Smooth muscle cell (in vitro differentiated cells): ENCODE results near the gene PRR16. TPM values are rescaled to one million over a fixed set of nuclear protein-coding genes. Genes with fewer than 3 reads are reported as not detected.

Source experiments
- DNase-seq: peaks from one replicate; lab custom pipeline; 2025; ENCODE audit not compliant: unreplicated experiment; lab: John Stamatoyannopoulos, UW
- H2AFZ ChIP-seq: fragments of 200-600 bp; sonication (generic); 2 replicates; pipeline ENCODE4 v1.6.0; 2016; ENCODE audit warnings: antibody characterized with exemption, low read depth, mild to moderate bottlenecking
- H3F3A ChIP-seq: fragments of 200-600 bp; sonication (generic); 2 replicates; pipeline ENCODE4 v1.6.0; 2017; ENCODE audit warnings: antibody characterized with exemption, low read depth
- H3K27ac ChIP-seq: fragments of 200-600 bp; sonication (generic); 2 replicates; pipeline ENCODE4 v1.5.1; 2016; ENCODE audit warnings: low read depth, mild to moderate bottlenecking
- H3K27me3 ChIP-seq: fragments of 200-600 bp; sonication (generic); 2 replicates; pipeline ENCODE4 v1.6.1; 2016; ENCODE audit warnings: low read depth, mild to moderate bottlenecking
- H3K36me3 ChIP-seq: fragments of 200-600 bp; sonication (generic); 2 replicates; pipeline ENCODE4 v1.5.1; 2016; ENCODE audit warnings: low read depth
- H3K4me1 ChIP-seq: fragments of 200-600 bp; sonication (generic); 2 replicates; pipeline ENCODE4 v1.5.1; 2016; ENCODE audit warnings: low read depth
- H3K4me2 ChIP-seq: fragments of 200-600 bp; sonication (generic); 2 replicates; pipeline ENCODE4 v1.6.0; 2016; ENCODE audit warnings: mild to moderate bottlenecking
- H3K4me3 ChIP-seq: fragments of 200-600 bp; sonication (generic); 2 replicates; pipeline ENCODE4 v1.5.1; 2016; ENCODE audit warnings: mild to moderate bottlenecking
- H3K79me2 ChIP-seq: fragments of 200-600 bp; sonication (generic); 2 replicates; pipeline ENCODE4 v1.6.0; 2016; ENCODE audit warnings: low read depth, mild to moderate bottlenecking
- H3K9ac ChIP-seq: fragments of 200-600 bp; sonication (generic); 2 replicates; pipeline ENCODE4 v1.6.0; 2016; ENCODE audit warnings: low read depth
- H3K9me3 ChIP-seq: fragments of 200-600 bp; sonication (generic); replicated peaks from 2 replicates; pipeline ENCODE4 v1.5.1; 2016; ENCODE audit warnings: low read depth
- H4K20me1 ChIP-seq: fragments of 200-600 bp; sonication (generic); 2 replicates; pipeline ENCODE4 v1.6.0; 2016; ENCODE audit warnings: low read depth
- WGBS: methylation state at CpG from one replicate; pipeline ENCODE4 v1.1.7; 2016; ENCODE audit warnings: low lambda C conversion rate; 5-methylcytosine and 5-hydroxymethylcytosine counted together
- polyA plus RNA-seq: library from polyadenylated mRNA; unstranded; fragments of >200 nt; fragmentation: Nextera tagmentation; extraction: Ambion mirVana; gene quantifications from 2 replicates; pipeline ENCODE4 v1.2.1, GENCODE V29; 2016
- total RNA-seq: library from RNA; depleted of rRNA; stranded (reverse); fragments of >200 nt; gene quantifications from 2 replicates; pipeline ENCODE4 v1.2.3, GENCODE V29; 2014
- TF ChIP-seq, protein P1 (sequence below): fragments of 200-600 bp; sonication (generic); IDR thresholded peaks from 2 replicates; pipeline ENCODE4 v1.5.1; 2017; ENCODE audit warnings: borderline replicate concordance, mild to moderate bottlenecking, antibody characterized with exemption; ENCODE audit not compliant: insufficient read depth, poor library complexity, severe bottlenecking

PRR16 gene
- total and polyA plus RNA-seq, 2 experiments from 2014 or later, result 6.7 to 13.2 TPM

DNA sequence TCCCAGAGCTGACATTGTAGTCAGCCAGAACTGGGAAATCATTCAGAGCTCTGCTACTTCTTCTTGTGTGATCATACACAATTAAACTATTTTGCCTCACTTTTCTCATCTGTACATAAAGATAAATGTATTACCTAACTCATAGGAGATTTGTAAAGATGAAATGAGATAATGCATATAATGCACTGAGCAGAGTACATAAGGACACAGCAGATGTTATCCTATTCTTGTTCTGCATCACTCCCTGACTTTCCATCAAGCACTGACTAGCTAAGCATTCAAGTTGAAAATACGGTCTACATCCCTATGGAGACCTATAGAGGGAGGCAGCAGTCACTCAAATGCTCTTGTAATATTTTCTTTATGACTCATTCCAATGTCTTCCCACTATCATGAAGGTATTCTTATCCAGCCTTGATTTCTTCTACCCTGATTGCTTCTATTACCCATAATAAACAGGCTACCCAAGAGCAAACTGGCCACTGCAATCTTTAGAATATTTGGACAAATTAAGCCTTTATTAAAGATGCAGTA, 16.3 kb upstream of the PRR16 start:
- Histone ChIP-seq H3K9me3 (no peaks in the 10 kb centered on the region), H3K79me2 (no peaks in the 10 kb centered on the region), H3K4me2 (peak overlapping the region; percentile 33), H4K20me1 (no peaks in the 10 kb centered on the region), H3K36me3 (no peaks in the 10 kb centered on the region), H3K27me3 (no peaks in the 10 kb centered on the region), H3F3A (peaks cover 4% of the 10 kb centered on the region), H3K9ac (no peak overlapping the region), H3K27ac (peak overlapping the region; percentile 70), H3K4me1 (peaks cover 27% of the 10 kb centered on the region), H2AFZ (no peak overlapping the region), H3K4me3 (no peak overlapping the region)
- DNase-seq, result no peak
- TF ChIP-seq, protein P1, sequence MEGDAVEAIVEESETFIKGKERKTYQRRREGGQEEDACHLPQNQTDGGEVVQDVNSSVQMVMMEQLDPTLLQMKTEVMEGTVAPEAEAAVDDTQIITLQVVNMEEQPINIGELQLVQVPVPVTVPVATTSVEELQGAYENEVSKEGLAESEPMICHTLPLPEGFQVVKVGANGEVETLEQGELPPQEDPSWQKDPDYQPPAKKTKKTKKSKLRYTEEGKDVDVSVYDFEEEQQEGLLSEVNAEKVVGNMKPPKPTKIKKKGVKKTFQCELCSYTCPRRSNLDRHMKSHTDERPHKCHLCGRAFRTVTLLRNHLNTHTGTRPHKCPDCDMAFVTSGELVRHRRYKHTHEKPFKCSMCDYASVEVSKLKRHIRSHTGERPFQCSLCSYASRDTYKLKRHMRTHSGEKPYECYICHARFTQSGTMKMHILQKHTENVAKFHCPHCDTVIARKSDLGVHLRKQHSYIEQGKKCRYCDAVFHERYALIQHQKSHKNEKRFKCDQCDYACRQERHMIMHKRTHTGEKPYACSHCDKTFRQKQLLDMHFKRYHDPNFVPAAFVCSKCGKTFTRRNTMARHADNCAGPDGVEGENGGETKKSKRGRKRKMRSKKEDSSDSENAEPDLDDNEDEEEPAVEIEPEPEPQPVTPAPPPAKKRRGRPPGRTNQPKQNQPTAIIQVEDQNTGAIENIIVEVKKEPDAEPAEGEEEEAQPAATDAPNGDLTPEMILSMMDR, result no peak
- WGBS, result 0% methylated on average over 1 of the region's 1 CpG

DNA sequence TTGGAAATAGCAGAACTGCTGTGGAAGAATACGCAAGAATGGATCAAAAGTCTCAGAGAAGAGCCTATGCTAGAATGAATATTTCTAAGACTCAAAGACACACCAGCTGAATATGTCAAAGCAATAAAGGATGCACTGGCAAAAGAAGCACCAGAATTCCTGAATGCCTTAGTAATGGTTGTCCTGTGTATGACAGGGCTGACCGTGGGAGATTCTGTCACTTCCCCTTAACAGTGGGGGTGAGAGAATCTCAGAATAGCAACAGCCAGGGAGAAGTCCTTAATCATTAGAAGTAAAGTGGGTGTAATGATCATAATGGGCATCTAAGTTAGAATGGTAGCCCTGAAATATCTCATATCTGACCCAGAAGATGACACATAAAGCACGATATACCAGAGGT, 14.6 kb upstream of the PRR16 start:
- WGBS, result 78% methylated on average over 3 of the region's 3 CpGs
- Histone ChIP-seq H3K9ac (no peak overlapping the region), H4K20me1 (no peaks in the 10 kb centered on the region), H3K4me1 (peaks cover 30% of the 10 kb centered on the region), H3K36me3 (no peaks in the 10 kb centered on the region), H2AFZ (no peak overlapping the region), H3K4me2 (no peak overlapping the region), H3F3A (peaks cover 4% of the 10 kb centered on the region), H3K27me3 (no peaks in the 10 kb centered on the region), H3K79me2 (no peaks in the 10 kb centered on the region), H3K4me3 (no peak overlapping the region), H3K9me3 (no peaks in the 10 kb centered on the region), H3K27ac (no peak overlapping the region)
- no peak for DNase-seq
- TF ChIP-seq, protein P1, result no peak

DNA sequence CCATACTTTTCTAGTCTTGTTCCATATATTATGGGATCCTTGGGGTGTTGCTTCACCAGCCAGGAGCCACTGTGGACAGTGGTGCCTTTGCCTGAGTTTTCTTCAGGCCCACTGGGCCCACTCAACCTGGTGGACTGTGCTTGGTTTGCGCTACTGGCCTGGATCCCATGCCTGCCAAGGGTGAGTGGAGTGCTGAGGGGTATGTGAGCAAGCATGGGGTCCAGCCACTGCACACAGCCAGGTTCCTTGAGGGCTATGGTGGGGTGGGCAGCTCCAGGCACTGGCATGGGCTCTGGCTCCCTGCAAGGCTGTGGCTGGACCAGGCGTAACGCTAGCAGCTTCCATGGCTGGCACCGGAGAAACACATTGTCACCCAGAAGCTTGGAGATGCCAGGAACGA, 13.2 kb upstream of the PRR16 start:
- TF ChIP-seq, protein P1, result no peak
- Histone ChIP-seq H3K79me2 (no peaks in the 10 kb centered on the region), H4K20me1 (no peaks in the 10 kb centered on the region), H3K4me1 (peaks cover 18% of the 10 kb centered on the region), H3K4me2 (no peak overlapping the region), H3K36me3 (no peaks in the 10 kb centered on the region), H3K9ac (no peak overlapping the region), H3K27me3 (no peaks in the 10 kb centered on the region), H3K9me3 (no peaks in the 10 kb centered on the region), H3K27ac (no peak overlapping the region), H2AFZ (no peak overlapping the region), H3K4me3 (no peak overlapping the region), H3F3A (peaks cover 4% of the 10 kb centered on the region)
- 99% methylated on average over 5 of the region's 5 CpGs for WGBS
- DNase-seq, result no peak

DNA sequence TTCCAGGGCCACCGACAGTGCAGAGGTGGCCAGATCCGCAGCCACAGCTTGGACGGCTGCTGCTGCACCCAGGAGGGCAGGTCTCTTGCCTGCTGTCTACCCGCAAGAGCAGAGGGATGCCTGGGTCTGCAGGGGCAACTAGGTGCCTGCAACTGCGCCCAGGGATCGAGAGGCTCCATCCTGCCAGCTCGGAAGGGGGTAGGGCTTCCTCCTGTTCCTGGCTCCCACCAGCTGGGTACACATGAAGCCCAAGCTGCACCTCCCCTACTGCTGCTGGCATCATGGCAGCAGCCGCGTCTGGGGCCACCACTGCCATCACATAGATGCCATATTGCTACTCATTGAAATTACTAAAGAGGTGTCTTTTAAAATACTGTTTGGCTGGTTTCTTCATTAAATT, 12.7 kb upstream of the PRR16 start:
- no peaks in the 10 kb centered on the region for H3K9me3 ChIP-seq
- H3K27ac ChIP-seq, result no peak overlapping the region
- H3K36me3 ChIP-seq, result no peaks in the 10 kb centered on the region
- H3K79me2 ChIP-seq, result no peaks in the 10 kb centered on the region
- no peak for DNase-seq
- no peak overlapping the region for H3K4me3 ChIP-seq
- H3K9ac ChIP-seq, result no peak overlapping the region
- H3K27me3 ChIP-seq, result no peaks in the 10 kb centered on the region
- no peaks in the 10 kb centered on the region for H4K20me1 ChIP-seq
- TF ChIP-seq, protein P1, result no peak
- H3K4me2 ChIP-seq, result no peak overlapping the region
- H2AFZ ChIP-seq, result no peak overlapping the region
- peaks cover 14% of the 10 kb centered on the region for H3K4me1 ChIP-seq
- WGBS, result 96% methylated on average over 9 of the region's 9 CpGs
- peaks cover 4% of the 10 kb centered on the region for H3F3A ChIP-seq
